IgD-negative memory B cell (primary cell): Measurements from ENCODE around the gene NT5DC4. TPM values are rescaled to one million over a fixed set of nuclear protein-coding genes. Genes with fewer than 3 reads are reported as not detected.

ENCODE experiments used
- H3K27ac Mint-ChIP-seq, 3 donors: one replicate each; pipeline ENCODE4 v1.8.0; 2020 to 2022; ENCODE audit warnings: mild to moderate bottlenecking in 3 of 3, mixed read lengths in 3 of 3, moderate library complexity in 1 of 3
- H3K27me3 Mint-ChIP-seq: one replicate; pipeline ENCODE4 v1.8.0; 2021; ENCODE audit warnings: mixed read lengths
- H3K36me3 Mint-ChIP-seq: one replicate; pipeline ENCODE4 v1.8.0; 2020; ENCODE audit warnings: mild to moderate bottlenecking, mixed read lengths
- H3K4me1 Mint-ChIP-seq, 3 donors: one replicate each; pipeline ENCODE4 v1.8.0; 2020 to 2022; ENCODE audit warnings: mixed read lengths in 3 of 3, mild to moderate bottlenecking in 1 of 3
- H3K4me3 Mint-ChIP-seq, 4 donors: one replicate each; pipeline ENCODE4 v1.8.0; 2020 to 2022; ENCODE audit warnings: mild to moderate bottlenecking in 4 of 4, mixed read lengths in 4 of 4, moderate library complexity in 3 of 4
- H3K9me3 Mint-ChIP-seq, 3 donors: one replicate each; pipeline ENCODE4 v1.8.0; 2020 to 2021; ENCODE audit warnings: mixed read lengths in 3 of 3, mild to moderate bottlenecking in 1 of 3
- polyA plus RNA-seq: library from polyadenylated mRNA; unstranded; fragments of 300-500 nt; fragmentation: Illumina TruSeq; gene quantifications from one replicate; pipeline ENCODE4 v1.2.3, GENCODE V29; 2021

Gene NT5DC4
- polyA plus RNA-seq, 1 donor from 2014 or later = not detected

- no peak overlapping the region for H3K4me3 Mint-ChIP-seq
- peak overlapping the region in 1 of 3 donors; percentile 57 for H3K27ac Mint-ChIP-seq
- peaks cover 9 to 14% (median 12%) of the 10 kb centered on the region in 3 donors for H3K4me1 Mint-ChIP-seq
- peaks cover 3% of the 10 kb centered on the region for H3K36me3 Mint-ChIP-seq
- no peaks in the 10 kb centered on the region for H3K27me3 Mint-ChIP-seq
- H3K9me3 Mint-ChIP-seq = no peaks in the 10 kb centered on the region
Measured at GRCh38 chr2:112787729-112788393, 67.0 kb downstream of the NT5DC4 start.

GRCh38 chr2:112788653-112789052 lies 67.8 kb downstream of the NT5DC4 start:
- Mint-ChIP-seq H3K4me3 (no peak overlapping the region), H3K27me3 (no peaks in the 10 kb centered on the region), H3K36me3 (peaks cover 3% of the 10 kb centered on the region), H3K4me1 (peaks cover 4 to 11% (median 7%) of the 10 kb centered on the region in 3 donors), H3K27ac (peak overlapping the region in 1 of 3 donors; percentile 57), H3K9me3 (no peaks in the 10 kb centered on the region)

Other genes starting within 250 kb of the NT5DC4 start
- 1.3 TPM for gene TTL, start 238.9 kb upstream of the NT5DC4 start, polyA plus RNA-seq
- 18.5 TPM for gene POLR1B, start 178.6 kb upstream of the NT5DC4 start, polyA plus RNA-seq
- gene CHCHD5, start 136.4 kb upstream of the NT5DC4 start, polyA plus RNA-seq = 39.7 TPM
- 19.3 TPM for gene SLC20A1, start 75.1 kb upstream of the NT5DC4 start, polyA plus RNA-seq
- not detected for gene CKAP2L, start 43.6 kb downstream of the NT5DC4 start, polyA plus RNA-seq
- gene IL1A, start 63.5 kb downstream of the NT5DC4 start, polyA plus RNA-seq = not detected
- not detected for gene IL1B, start 115.8 kb downstream of the NT5DC4 start, polyA plus RNA-seq
- gene IL37, start 190.1 kb downstream of the NT5DC4 start, polyA plus RNA-seq = not detected